Measurements from ENCODE around the gene CNTN4.
"Not testable (repeated sequence)": the region's sequence is repeated elsewhere in the genome, so short reads cannot be mapped to it uniquely, and the experiment has no call there.

DNA sequence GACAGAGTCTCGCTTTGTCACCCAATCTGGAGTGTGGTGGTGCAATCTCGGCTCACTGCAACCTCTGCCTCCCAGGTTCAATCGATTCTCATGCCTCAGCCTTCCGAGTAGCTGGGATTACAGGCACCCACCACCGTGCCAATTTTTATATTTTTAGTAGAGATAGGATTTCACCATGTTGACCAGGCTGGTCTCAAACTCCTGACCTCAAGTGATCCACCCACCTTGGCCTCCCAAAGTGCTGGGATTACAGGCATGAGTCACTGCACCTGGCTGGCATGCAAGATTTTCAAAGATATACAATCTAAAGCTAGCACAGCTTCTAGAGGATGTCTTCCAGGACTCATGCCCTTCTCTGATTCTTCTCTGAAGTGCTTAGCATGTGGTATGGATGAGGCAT, 722.3 kb downstream of the CNTN4 start:
- TF ChIP-seq, protein P1, sequence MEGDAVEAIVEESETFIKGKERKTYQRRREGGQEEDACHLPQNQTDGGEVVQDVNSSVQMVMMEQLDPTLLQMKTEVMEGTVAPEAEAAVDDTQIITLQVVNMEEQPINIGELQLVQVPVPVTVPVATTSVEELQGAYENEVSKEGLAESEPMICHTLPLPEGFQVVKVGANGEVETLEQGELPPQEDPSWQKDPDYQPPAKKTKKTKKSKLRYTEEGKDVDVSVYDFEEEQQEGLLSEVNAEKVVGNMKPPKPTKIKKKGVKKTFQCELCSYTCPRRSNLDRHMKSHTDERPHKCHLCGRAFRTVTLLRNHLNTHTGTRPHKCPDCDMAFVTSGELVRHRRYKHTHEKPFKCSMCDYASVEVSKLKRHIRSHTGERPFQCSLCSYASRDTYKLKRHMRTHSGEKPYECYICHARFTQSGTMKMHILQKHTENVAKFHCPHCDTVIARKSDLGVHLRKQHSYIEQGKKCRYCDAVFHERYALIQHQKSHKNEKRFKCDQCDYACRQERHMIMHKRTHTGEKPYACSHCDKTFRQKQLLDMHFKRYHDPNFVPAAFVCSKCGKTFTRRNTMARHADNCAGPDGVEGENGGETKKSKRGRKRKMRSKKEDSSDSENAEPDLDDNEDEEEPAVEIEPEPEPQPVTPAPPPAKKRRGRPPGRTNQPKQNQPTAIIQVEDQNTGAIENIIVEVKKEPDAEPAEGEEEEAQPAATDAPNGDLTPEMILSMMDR (IDR thresholded peaks at IDR 0.05) = not testable (repeated sequence)
- TF ChIP-seq POLR2A, POLR2AphosphoS5, EP300 (IDR thresholded peaks at IDR 0.05): not testable (repeated sequence)

Measured in gastroesophageal sphincter (tissue), 3 donors.